ENCODE data around the gene FAM114A2. TPM values are rescaled to one million over a fixed set of nuclear protein-coding genes. Genes with fewer than 3 reads are reported as not detected.

Gene FAM114A2
- total and polyA plus RNA-seq, 12 donors, result 6.5 to 43.7 (median 25.1) TPM

GRCh38 chr5:154000703-154001102, 38.0 kb downstream of the FAM114A2 start:
- H3K27ac ChIP-seq, result no peak overlapping the region
- H3K9me3 ChIP-seq (replicated peaks in 1 of 3), result no peaks in the 10 kb centered on the region
- H3K27me3 ChIP-seq, result no peaks in the 10 kb centered on the region
- H3K4me3 ChIP-seq, result no peak overlapping the region
- intact Hi-C loops (cut with DNase I), result no loop called here
- TF ChIP-seq POLR2A (IDR thresholded peaks at IDR 0.05) (no peak), CTCF (IDR thresholded peaks at IDR 0.05) (no peak)
- peaks cover 0 to 5% of the 10 kb centered on the region in 2 donors for H3K4me1 ChIP-seq (replicated peaks in 1 of 2)
- DNase-seq, result no peak
- no peaks in the 10 kb centered on the region for H3K36me3 ChIP-seq (replicated peaks in 1 of 2)

- Histone ChIP-seq H3K27me3 (no peaks in the 10 kb centered on the region), H3K9me3 (replicated peaks in 1 of 3) (no peaks in the 10 kb centered on the region), H3K27ac (no peak overlapping the region), H3K4me1 (replicated peaks in 1 of 2) (peaks cover 0 to 5% of the 10 kb centered on the region in 2 donors), H3K36me3 (replicated peaks in 1 of 2) (no peaks in the 10 kb centered on the region), H3K4me3 (no peak overlapping the region)
- TF ChIP-seq CTCF (IDR thresholded peaks at IDR 0.05) (no peak), POLR2A (IDR thresholded peaks at IDR 0.05) (no peak)
- DNase-seq, result no peak
- intact Hi-C loops (cut with DNase I), result no loop called here
- WGBS, 4 donors, result 94 to 97% (median 97%) methylated on average over 3 of the region's 3 CpGs
Measured at GRCh38 chr5:153999995-154000394, 38.7 kb downstream of the FAM114A2 start.

- Histone ChIP-seq H3K36me3 (replicated peaks in 1 of 2) (no peaks in the 10 kb centered on the region), H3K9me3 (replicated peaks in 1 of 3) (no peaks in the 10 kb centered on the region), H3K27ac (no peak overlapping the region), H3K4me1 (replicated peaks in 1 of 2) (peaks cover 0 to 5% of the 10 kb centered on the region in 2 donors), H3K27me3 (no peaks in the 10 kb centered on the region), H3K4me3 (no peak overlapping the region)
- no peak for DNase-seq
- 91 to 100% (median 96%) methylated on average over 1 of the region's 1 CpG for WGBS, 4 donors
- no peak for TF ChIP-seq CTCF (IDR thresholded peaks at IDR 0.05)
- no peak for TF ChIP-seq POLR2A (IDR thresholded peaks at IDR 0.05)
- intact Hi-C loops (cut with DNase I), result no loop called here
Measured at GRCh38 chr5:153998768-153999167, 39.9 kb downstream of the FAM114A2 start.

GRCh38 chr5:153998010-153998409, 40.7 kb downstream of the FAM114A2 start:
- WGBS, 4 donors, result 56 to 64% (median 57%) methylated on average over 1 of the region's 1 CpG
- Histone ChIP-seq H3K27ac (no peak overlapping the region), H3K36me3 (replicated peaks in 1 of 2) (no peaks in the 10 kb centered on the region), H3K27me3 (no peaks in the 10 kb centered on the region), H3K4me3 (no peak overlapping the region), H3K4me1 (replicated peaks in 1 of 2) (peaks cover 0 to 5% of the 10 kb centered on the region in 2 donors), H3K9me3 (replicated peaks in 1 of 3) (no peaks in the 10 kb centered on the region)
- TF ChIP-seq POLR2A (IDR thresholded peaks at IDR 0.05) (no peak), CTCF (IDR thresholded peaks at IDR 0.05) (no peak)
- DNase-seq, result no peak
- intact Hi-C loops (cut with DNase I), result no loop called here
